Frontal cortex (tissue), 4 donors: Measurements from ENCODE around the gene UGT1A1. TPM values are rescaled to one million over a fixed set of nuclear protein-coding genes. Genes with fewer than 3 reads are reported as not detected.

Source experiments
- DNase-seq, 2 donors: peaks; one replicate each; pipeline ENCODE4 v3.0.0; 2012; ENCODE audit warnings: low spot score in 2 of 2
- FAIRE-seq: peaks from 2 replicates; lab custom pipeline; 2012; peaks lifted over from hg19 to GRCh38; lab: Jason Lieb, UNC
- total RNA-seq: library from RNA; depleted of rRNA; stranded (reverse); fragments of >200 nt; gene quantifications from one replicate; pipeline ENCODE4 v1.2.3, GENCODE V29; 2014
- donor health status: control.
- donor health status: control.
- donor health status: control.

Gene UGT1A1
- total RNA-seq, 1 donor from 2014 or later = not detected

GRCh38 chr2:233756429-233757081 is 3.5 kb upstream of the UGT1A1 start:
- FAIRE-seq (no peak), DNase-seq (no peak)

GRCh38 chr2:233758141-233758540 is 1.9 kb upstream of the UGT1A1 start:
- no peak for DNase-seq
- FAIRE-seq = no peak

- no peak for DNase-seq
- FAIRE-seq = no peak
Observed at GRCh38 chr2:233758849-233759248, 1.2 kb upstream of the UGT1A1 start.

- DNase-seq (no peak), FAIRE-seq (no peak)
Observed at GRCh38 chr2:233761040-233761769, 1.1 kb downstream of the UGT1A1 start.

- no peak for FAIRE-seq
- DNase-seq = no peak
Observed at GRCh38 chr2:233764264-233764663, 4.2 kb downstream of the UGT1A1 start.

- FAIRE-seq = no peak
- DNase-seq = no peak
Observed at GRCh38 chr2:233764761-233765160, 4.7 kb downstream of the UGT1A1 start.

GRCh38 chr2:233766416-233766815 is 6.3 kb downstream of the UGT1A1 start:
- FAIRE-seq (no peak), DNase-seq (no peak)

GRCh38 chr2:233768076-233768475 is 8.0 kb downstream of the UGT1A1 start:
- FAIRE-seq = no peak
- DNase-seq = no peak

GRCh38 chr2:233769260-233769659 is 9.2 kb downstream of the UGT1A1 start:
- no peak for FAIRE-seq
- DNase-seq = no peak

- FAIRE-seq (no peak), DNase-seq (no peak)
Observed at GRCh38 chr2:233772153-233772552, 12.1 kb downstream of the UGT1A1 start.

- DNase-seq = no peak
- FAIRE-seq = no peak
Observed at GRCh38 chr2:233772583-233772982, 12.5 kb downstream of the UGT1A1 start.

GRCh38 chr2:233773854-233774253 is 13.8 kb downstream of the UGT1A1 start:
- FAIRE-seq (no peak), DNase-seq (no peak)

GRCh38 chr2:233775414-233775813 is 15.3 kb downstream of the UGT1A1 start:
- FAIRE-seq (no peak), DNase-seq (no peak)

- no peak for DNase-seq
- FAIRE-seq = no peak
Observed at GRCh38 chr2:233778030-233778429, 18.0 kb downstream of the UGT1A1 start, which contains the start of gene MROH2A. TSS of gene MROH2A (plus strand) at chr2:233778330. CDS start at chr2:233779359, 1,029 bp downstream.

GRCh38 chr2:233779722-233780121 is 19.7 kb downstream of the UGT1A1 start:
- DNase-seq (no peak), FAIRE-seq (no peak)

GRCh38 chr2:233780771-233781170 is 20.7 kb downstream of the UGT1A1 start:
- no peak for FAIRE-seq
- no peak for DNase-seq

- no peak for FAIRE-seq
Observed at GRCh38 chr2:233789554-233789953, 29.5 kb downstream of the UGT1A1 start.

GRCh38 chr2:233791151-233791882 is 31.2 kb downstream of the UGT1A1 start:
- FAIRE-seq (no peak), DNase-seq (no peak)

More at GRCh38 chr2:233789554-233789953, 29.5 kb downstream of the UGT1A1 start:
- DNase-seq = no peak

GRCh38 chr2:233791883-233792329 is 31.8 kb downstream of the UGT1A1 start:
- DNase-seq = no peak
- no peak for FAIRE-seq

GRCh38 chr2:233792720-233793119 is 32.6 kb downstream of the UGT1A1 start:
- no peak for FAIRE-seq
- DNase-seq = no peak
